Omental fat pad (tissue), 4 donors: ENCODE results near the gene TSPAN15. TPM values are rescaled to one million over a fixed set of nuclear protein-coding genes. Genes with fewer than 3 reads are reported as not detected.

ENCODE experiments used
- ATAC-seq: fragments of 150-250 bp; one replicate; pipeline ENCODE4 v1.9.1; 2016; ENCODE audit warnings: mild to moderate bottlenecking, moderate library complexity; ENCODE audit not compliant: low FRiP score
- DNase-seq: peaks from one replicate; pipeline ENCODE4 v3.0.0-alpha.2; 2019; ENCODE audit warnings: low spot score
- total RNA-seq, 4 donors: library from RNA; depleted of rRNA; stranded (reverse); fragments of >200 nt; gene quantifications; one replicate each; pipeline ENCODE4 v1.1.0, GENCODE V29; 2016
- TF ChIP-seq, protein P1 (sequence below), 3 donors: fragments of 450-650 bp; IDR thresholded peaks; one replicate each; pipeline ENCODE4 v1.5.1; 2016 to 2017; ENCODE audit warnings: antibody characterized with exemption in 3 of 3, mild to moderate bottlenecking in 3 of 3, moderate library complexity in 2 of 3

The TSPAN15 gene
- total RNA-seq, 4 donors from 2014 or later, result 45.6 to 141 (median 72.5) TPM

GRCh38 chr10:69459893-69460575 is 8.8 kb downstream of the TSPAN15 start:
- TF ChIP-seq, protein P1, sequence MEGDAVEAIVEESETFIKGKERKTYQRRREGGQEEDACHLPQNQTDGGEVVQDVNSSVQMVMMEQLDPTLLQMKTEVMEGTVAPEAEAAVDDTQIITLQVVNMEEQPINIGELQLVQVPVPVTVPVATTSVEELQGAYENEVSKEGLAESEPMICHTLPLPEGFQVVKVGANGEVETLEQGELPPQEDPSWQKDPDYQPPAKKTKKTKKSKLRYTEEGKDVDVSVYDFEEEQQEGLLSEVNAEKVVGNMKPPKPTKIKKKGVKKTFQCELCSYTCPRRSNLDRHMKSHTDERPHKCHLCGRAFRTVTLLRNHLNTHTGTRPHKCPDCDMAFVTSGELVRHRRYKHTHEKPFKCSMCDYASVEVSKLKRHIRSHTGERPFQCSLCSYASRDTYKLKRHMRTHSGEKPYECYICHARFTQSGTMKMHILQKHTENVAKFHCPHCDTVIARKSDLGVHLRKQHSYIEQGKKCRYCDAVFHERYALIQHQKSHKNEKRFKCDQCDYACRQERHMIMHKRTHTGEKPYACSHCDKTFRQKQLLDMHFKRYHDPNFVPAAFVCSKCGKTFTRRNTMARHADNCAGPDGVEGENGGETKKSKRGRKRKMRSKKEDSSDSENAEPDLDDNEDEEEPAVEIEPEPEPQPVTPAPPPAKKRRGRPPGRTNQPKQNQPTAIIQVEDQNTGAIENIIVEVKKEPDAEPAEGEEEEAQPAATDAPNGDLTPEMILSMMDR (IDR thresholded peaks at IDR 0.05), result no peak
- ATAC-seq (no peak), DNase-seq (no peak)

DNA sequence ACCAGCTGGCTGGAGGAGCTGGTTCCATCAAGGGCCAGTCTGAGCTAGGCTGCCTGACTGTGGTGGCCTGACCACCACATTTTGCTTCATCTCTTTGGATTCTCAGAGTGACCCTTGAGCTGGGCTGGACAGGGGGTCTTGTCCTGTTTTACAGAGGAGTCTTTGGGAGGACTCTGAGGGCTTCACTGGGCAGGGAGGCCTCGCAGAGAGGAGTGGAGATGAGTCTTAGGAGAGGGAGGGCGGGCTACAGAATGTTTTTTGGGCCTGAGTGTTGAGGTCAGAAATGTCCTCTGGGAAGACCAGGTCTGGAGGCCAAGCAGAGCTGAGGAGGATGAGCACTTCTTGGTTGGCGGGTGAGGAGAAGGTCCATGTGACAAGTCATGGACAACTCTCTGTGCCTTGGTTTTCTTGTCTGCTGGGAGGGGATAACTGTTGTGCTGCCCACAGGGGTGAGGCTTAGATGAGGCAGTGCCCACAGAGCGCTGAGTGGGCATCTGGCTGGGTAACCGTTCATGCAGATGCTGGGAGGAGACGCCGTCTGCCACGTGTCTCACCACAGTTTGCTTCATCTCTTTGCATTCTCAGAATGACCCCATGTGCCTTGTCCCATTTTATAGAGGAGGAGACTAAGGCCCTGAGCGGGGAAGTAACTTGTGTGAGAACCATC is 9.4 kb downstream of the TSPAN15 start:
- DNase-seq, result no peak
- TF ChIP-seq, protein P1 (IDR thresholded peaks at IDR 0.05), result no peak
- ATAC-seq, result no peak

DNA sequence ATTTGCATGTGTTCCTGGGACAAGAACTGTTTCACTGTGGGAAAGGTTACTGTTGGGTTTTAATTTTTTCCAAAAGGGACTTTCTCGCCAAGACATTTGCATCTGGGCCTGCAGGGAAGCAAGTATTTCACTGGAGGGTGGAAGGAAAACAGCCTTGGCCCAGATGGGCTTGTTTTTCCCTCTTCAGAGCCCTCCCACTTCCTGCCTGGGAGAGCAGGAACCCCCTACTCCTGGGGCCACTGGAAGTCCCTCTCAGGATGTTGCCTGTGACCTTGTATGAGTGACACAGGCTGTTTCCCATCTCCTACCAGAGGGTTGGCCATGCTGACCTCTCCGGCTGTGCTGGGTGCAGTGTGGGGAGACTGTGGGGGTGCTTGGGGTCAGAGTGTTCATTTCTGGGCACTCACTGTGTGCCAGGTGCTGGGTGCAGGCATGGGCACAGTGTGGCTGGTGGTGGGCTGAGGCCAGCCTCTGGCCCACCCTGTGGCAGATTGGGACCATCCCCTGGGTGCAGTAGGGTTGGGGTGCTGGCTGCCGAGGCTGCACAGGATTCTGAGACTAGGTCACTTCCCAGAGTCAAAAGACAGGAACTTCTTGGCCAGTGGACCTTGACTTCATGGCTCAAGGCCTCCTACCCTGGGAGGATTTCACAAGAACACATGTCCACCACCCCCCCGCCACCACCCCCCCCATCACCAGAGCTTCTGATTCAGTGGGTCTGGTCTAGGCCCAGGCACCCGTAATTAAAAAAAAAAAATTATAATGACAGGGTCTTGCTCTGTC is 10.2 kb downstream of the TSPAN15 start:
- ATAC-seq (no peak), DNase-seq (no peak)
- TF ChIP-seq, protein P1 (IDR thresholded peaks at IDR 0.05), result no peak

DNA sequence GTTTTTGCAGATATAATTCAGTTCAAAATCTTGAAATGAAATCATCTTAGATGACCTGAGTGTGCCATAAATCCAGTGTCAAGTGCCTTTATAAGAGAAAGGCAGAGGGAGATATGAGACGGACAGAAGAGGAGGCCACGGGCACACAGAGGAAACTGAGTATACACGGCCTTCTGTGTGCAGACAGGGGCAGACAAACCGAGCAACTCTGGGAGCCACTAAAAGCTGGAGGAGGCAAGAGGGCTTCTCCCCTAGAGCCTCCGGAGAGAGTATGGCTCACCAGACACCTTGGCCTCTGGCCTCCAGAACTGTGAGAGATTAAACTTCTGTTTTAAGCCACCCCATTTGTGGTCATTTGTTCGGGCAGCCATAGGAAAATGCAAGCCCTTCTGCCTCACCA is 12.6 kb downstream of the TSPAN15 start:
- DNase-seq, result no peak
- TF ChIP-seq, protein P1 (IDR thresholded peaks at IDR 0.05), result no peak

GRCh38 chr10:69464401-69464800 is 13.1 kb downstream of the TSPAN15 start:
- TF ChIP-seq, protein P1 (IDR thresholded peaks at IDR 0.05), result no peak
- ATAC-seq (no peak), DNase-seq (no peak)

More for the DNA sequence above, 12.6 kb downstream of the TSPAN15 start:
- no peak for ATAC-seq

DNA sequence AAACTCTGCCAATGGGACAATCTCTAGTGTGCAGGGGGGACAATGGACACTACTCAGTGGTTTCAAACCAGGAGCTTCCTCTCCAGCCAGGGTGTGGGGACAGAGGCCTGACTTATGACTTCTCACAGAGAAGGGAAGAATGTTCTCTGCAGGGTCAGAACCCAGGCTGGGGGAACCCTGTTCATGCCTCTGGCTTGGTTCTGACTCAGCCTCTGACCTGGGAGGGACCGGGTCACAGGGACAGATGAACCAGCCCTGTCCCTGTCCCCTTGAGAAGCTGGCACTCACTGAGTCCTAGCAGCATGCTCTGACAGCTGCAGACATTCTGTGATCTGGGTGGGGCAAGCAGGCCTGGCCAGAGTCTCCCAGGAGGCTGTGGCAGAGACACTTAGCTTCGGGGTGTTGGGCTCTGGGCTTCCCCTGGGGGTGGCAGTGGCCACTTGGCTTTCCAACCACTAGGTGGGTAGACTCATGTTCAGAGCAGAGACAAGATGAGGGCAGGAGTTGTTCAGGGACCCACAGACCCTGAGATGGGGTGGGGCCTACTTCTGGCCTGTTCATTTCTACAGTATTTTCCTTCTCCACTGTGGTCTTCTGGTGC is 13.6 kb downstream of the TSPAN15 start:
- ATAC-seq, result no peak
- TF ChIP-seq, protein P1 (IDR thresholded peaks at IDR 0.05), result no peak
- no peak for DNase-seq
